ENCODE measurements around the gene ZMYND8.

The ZMYND8 gene

DNA sequence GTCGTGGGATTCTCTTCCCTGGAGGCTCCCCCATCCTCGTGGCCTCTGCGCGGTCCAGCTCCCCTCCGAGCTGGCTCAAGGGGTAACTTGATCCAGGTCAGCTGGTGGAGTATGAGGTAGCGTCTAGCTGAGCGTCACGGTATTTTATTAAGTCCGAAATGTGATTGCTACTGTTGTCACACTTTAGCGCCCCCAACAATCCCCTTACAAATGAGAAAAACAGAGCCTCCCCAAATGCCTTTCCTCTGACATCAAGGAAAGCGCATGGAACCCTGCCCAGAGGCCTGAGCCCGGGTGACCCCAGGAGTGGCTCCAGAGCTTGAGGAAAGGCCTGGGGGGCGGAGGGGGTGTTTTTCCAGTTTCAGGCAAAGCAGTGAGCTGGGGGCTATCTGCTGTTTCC lies 192.4 kb downstream of the ZMYND8 start:
- no peak for DNase-seq (ENCODE audit: low read depth)
- TF ChIP-seq, protein P1, sequence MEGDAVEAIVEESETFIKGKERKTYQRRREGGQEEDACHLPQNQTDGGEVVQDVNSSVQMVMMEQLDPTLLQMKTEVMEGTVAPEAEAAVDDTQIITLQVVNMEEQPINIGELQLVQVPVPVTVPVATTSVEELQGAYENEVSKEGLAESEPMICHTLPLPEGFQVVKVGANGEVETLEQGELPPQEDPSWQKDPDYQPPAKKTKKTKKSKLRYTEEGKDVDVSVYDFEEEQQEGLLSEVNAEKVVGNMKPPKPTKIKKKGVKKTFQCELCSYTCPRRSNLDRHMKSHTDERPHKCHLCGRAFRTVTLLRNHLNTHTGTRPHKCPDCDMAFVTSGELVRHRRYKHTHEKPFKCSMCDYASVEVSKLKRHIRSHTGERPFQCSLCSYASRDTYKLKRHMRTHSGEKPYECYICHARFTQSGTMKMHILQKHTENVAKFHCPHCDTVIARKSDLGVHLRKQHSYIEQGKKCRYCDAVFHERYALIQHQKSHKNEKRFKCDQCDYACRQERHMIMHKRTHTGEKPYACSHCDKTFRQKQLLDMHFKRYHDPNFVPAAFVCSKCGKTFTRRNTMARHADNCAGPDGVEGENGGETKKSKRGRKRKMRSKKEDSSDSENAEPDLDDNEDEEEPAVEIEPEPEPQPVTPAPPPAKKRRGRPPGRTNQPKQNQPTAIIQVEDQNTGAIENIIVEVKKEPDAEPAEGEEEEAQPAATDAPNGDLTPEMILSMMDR (conservative IDR thresholded peaks at IDR 0.05; ENCODE audit: low read depth, low read length) = no peak
- no peak overlapping the region for H3K4me3 ChIP-seq (ENCODE audit: low read depth, low read length)

DNA sequence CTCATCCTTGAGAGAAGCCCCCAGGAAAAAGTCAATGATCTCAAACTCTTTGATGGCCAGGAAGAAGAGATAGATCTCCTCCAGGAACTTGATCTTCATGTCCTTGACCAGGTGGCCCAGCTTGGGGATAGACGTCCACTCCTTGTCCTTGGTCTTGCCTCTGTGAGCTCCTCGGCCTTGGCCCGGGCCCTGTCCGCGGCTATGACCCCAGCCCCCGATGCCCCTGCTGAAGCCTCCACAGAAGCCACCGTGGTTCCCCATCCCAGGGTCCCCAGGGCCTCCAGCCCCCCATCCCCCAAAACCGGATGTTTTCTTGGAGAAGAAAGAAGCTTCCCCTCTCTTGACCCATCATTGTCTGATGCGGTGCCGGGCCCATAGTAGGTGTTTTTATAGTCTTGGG lies 195.1 kb downstream of the ZMYND8 start:
- no peak overlapping the region for H3K4me3 ChIP-seq (ENCODE audit: low read depth, low read length)
- no peak for DNase-seq (ENCODE audit: low read depth)
- TF ChIP-seq, protein P1 (conservative IDR thresholded peaks at IDR 0.05; ENCODE audit: low read depth, low read length) = no peak

DNA sequence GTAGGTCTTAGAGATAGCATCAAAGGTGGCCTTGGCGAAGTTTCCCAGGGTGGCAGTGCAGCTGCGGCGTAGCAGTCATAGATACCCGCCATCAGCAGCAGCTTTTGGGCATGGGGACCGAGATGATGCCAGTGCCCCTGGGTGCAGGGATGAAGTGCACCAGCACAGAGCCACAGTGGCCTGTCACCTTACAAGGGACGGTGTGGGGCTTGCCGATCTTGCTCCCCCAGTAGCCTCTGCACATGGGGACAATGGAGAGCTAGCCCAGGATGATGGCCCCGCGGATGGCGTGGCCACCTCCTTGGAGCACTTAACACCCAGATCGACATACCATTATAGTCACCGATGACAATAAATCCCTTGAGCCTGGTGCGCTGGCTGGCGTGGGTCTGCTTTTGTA lies 195.5 kb downstream of the ZMYND8 start:
- no peak overlapping the region for H3K4me3 ChIP-seq (ENCODE audit: low read depth, low read length)
- TF ChIP-seq, protein P1 (conservative IDR thresholded peaks at IDR 0.05; ENCODE audit: low read depth, low read length) = no peak
- no peak for DNase-seq (ENCODE audit: low read depth)

GRCh38 chr20:47160240-47160639 lies 196.3 kb downstream of the ZMYND8 start:
- H3K4me3 ChIP-seq (ENCODE audit: low read depth, low read length) = no peak overlapping the region
- DNase-seq (ENCODE audit: low read depth) = no peak
- TF ChIP-seq, protein P1 (conservative IDR thresholded peaks at IDR 0.05; ENCODE audit: low read depth, low read length) = no peak

Data from choroid plexus epithelial cell (primary cell).